KOPT-K1 (cell line): ENCODE data around the gene NAT8.
"Not testable (repeated sequence)": the region's sequence is repeated elsewhere in the genome, so short reads cannot be mapped to it uniquely, and the experiment has no call there.

Experiments
- H3K27ac ChIP-seq: fragments of 200-600 bp; sonication (generic); 2 replicates; pipeline ENCODE4 v1.5.1; 2016; ENCODE audit warnings: antibody characterized with exemption, mild to moderate bottlenecking, low read depth, low read length; ENCODE audit not compliant: poor library complexity, severe bottlenecking
- H3K36me3 ChIP-seq: fragments of 200-600 bp; sonication (generic); 2 replicates; pipeline ENCODE4 v1.5.1; 2017; ENCODE audit warnings: antibody characterized with exemption, mild to moderate bottlenecking, low read length, moderate library complexity; ENCODE audit not compliant: insufficient read depth
- H3K9me3 ChIP-seq: fragments of 200-600 bp; sonication (generic); 2 replicates; pipeline ENCODE4 v1.5.1; 2017; ENCODE audit warnings: antibody characterized with exemption, low read length, mild to moderate bottlenecking; ENCODE audit not compliant: insufficient read depth, poor library complexity, severe bottlenecking

Gene NAT8

GRCh38 chr2:73611193-73611592, 31.0 kb downstream of the NAT8 start:
- Histone ChIP-seq H3K27ac (no peak overlapping the region), H3K9me3 (no peaks in the 10 kb centered on the region), H3K36me3 (peaks cover 8% of the 10 kb centered on the region; the same call in 1 of the 2 replicates)

- H3K9me3 ChIP-seq: no peaks in the 10 kb centered on the region
- H3K27ac ChIP-seq: no peak overlapping the region
- H3K36me3 ChIP-seq: peaks cover 13% of the 10 kb centered on the region; the same call in 1 of the 2 replicates
Observed at GRCh38 chr2:73610111-73610510, 32.1 kb downstream of the NAT8 start.

DNA sequence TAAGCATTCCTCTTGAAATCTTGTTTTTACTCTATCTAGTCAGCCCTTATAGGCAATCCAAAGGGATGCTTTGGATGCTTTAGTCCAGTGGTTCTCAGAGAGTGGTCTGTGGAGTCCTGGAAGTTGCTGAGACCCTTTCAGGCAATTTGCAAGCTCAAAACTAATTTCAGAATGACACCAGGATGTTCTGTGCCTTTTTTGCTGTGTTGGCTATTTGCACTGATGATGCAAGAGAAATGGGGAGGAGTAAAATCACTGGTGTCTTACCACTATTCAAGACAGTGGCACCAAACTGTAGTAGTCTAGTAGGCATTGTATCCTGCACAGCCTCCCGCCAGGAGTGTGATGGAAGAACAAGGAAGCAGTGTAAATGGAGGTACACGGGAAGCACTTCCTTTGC, 37.6 kb downstream of the NAT8 start:
- not testable (repeated sequence) for H3K9me3 ChIP-seq, H3K27ac ChIP-seq
- peaks cover 52% of the 10 kb centered on the region for H3K36me3 ChIP-seq

- H3K27ac ChIP-seq, H3K9me3 ChIP-seq: not testable (repeated sequence)
- peaks cover 43% of the 10 kb centered on the region for H3K36me3 ChIP-seq
Observed at GRCh38 chr2:73603099-73603588, 39.1 kb downstream of the NAT8 start.

- Histone ChIP-seq H3K9me3 (no peaks in the 10 kb centered on the region), H3K27ac (no peak overlapping the region), H3K36me3 (peaks cover 43% of the 10 kb centered on the region)
Observed at GRCh38 chr2:73601780-73602179, 40.4 kb downstream of the NAT8 start.

DNA sequence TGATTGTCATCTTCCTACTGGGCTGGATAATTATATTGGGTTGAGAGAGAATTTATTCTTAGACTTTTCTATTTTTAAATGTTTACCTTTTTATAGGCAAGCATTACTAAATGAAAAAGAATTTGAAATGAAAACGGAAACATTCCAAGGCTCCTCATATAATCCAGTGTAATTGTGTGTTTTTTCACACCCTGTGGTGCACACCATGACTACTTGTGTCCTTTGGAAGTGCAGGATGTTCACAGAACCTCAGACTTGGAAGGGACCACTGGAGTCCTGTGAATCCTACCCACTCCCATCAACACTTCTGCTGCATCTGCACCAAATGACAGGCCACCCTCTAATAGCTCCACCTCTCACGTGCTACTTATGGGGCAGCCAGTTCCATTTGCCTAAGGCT, 48.0 kb downstream of the NAT8 start:
- H3K9me3 ChIP-seq: no peaks in the 10 kb centered on the region
- H3K36me3 ChIP-seq: peaks cover 14% of the 10 kb centered on the region; the same call in 1 of the 2 replicates
- H3K27ac ChIP-seq: no peak overlapping the region

DNA sequence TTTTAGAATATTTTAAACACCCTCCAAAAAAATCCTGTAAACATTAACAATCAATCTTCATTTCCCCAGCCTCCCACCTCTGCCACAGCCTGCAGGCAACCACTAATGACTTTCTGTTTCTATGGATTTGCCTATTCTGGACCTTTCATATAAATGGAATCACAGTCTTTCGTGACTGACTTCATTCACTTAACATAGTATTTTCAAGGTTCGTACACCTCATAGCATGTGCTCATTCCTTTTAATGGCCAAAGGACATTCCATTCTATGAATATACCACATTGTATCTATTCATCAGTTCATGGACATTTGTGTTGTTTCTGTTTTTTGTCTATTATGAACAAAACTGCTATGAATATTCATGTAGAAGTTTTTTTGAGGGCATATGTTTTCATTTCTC, 48.5 kb downstream of the NAT8 start:
- H3K9me3 ChIP-seq: no peaks in the 10 kb centered on the region
- H3K27ac ChIP-seq: no peak overlapping the region
- peaks cover 14% of the 10 kb centered on the region; the same call in 1 of the 2 replicates for H3K36me3 ChIP-seq
